KMS-11 (cell line): Measurements from ENCODE around the gene BTD.

Experiments
- H2AFZ ChIP-seq: fragments of 200-600 bp; sonication (generic); 2 replicates; pipeline ENCODE4 v1.6.1; 2016; ENCODE audit warnings: antibody characterized with exemption, mixed run types, low read depth
- H3K27ac ChIP-seq: fragments of 200-600 bp; sonication (generic); 2 replicates; pipeline ENCODE4 v1.6.1; 2016; ENCODE audit warnings: mild to moderate bottlenecking, mixed run types
- H3K27me3 ChIP-seq: fragments of 200-600 bp; sonication (generic); 2 replicates; pipeline ENCODE4 v1.6.1; 2017; ENCODE audit warnings: mild to moderate bottlenecking, low read depth, mixed run types, moderate library complexity; ENCODE audit not compliant: insufficient read depth
- H3K36me3 ChIP-seq: fragments of 200-600 bp; sonication (generic); 2 replicates; pipeline ENCODE4 v1.6.1; 2017; ENCODE audit warnings: mild to moderate bottlenecking, mixed run types; ENCODE audit not compliant: insufficient read depth
- H3K4me1 ChIP-seq: fragments of 200-600 bp; sonication (generic); 2 replicates; pipeline ENCODE4 v1.6.1; 2016; ENCODE audit warnings: mild to moderate bottlenecking, low read depth, mixed run types; ENCODE audit not compliant: poor library complexity, severe bottlenecking
- H3K4me2 ChIP-seq: fragments of 200-600 bp; sonication (generic); 2 replicates; pipeline ENCODE4 v1.7.0; 2016; ENCODE audit warnings: mild to moderate bottlenecking, mixed run types
- H3K4me3 ChIP-seq: fragments of 200-600 bp; sonication (generic); IDR thresholded peaks from 2 replicates; pipeline ENCODE4 v1.6.1; 2017; ENCODE audit warnings: low read depth, low read length, mixed read lengths; ENCODE audit not compliant: insufficient read depth
- H3K79me2 ChIP-seq: fragments of 200-600 bp; sonication (generic); 2 replicates; pipeline ENCODE4 v1.6.1; 2016; ENCODE audit warnings: low read depth, mixed run types; ENCODE audit not compliant: insufficient read depth
- H3K9ac ChIP-seq: fragments of 200-600 bp; sonication (generic); 2 replicates; pipeline ENCODE4 v1.6.1; 2016; ENCODE audit warnings: mild to moderate bottlenecking, mixed run types
- H4K20me1 ChIP-seq: fragments of 200-600 bp; sonication (generic); 2 replicates; pipeline ENCODE4 v1.6.1; 2016; ENCODE audit warnings: mild to moderate bottlenecking, mixed run types; ENCODE audit not compliant: insufficient read depth
- CTCF ChIP-seq: fragments of 200-600 bp; sonication (generic); conservative IDR thresholded peaks from 2 replicates; pipeline ENCODE4 v1.6.1; 2017; ENCODE audit warnings: low read depth, mild to moderate bottlenecking, antibody characterized with exemption, low read length, moderate library complexity, mixed read lengths

Gene BTD

GRCh38 chr3:15682561-15683185 lies 81.1 kb downstream of the BTD start:
- H3K4me1 ChIP-seq = peaks cover 8% of the 10 kb centered on the region
- H3K9ac ChIP-seq = no peak overlapping the region
- no peaks in the 10 kb centered on the region for H3K79me2 ChIP-seq
- H3K27me3 ChIP-seq = no peaks in the 10 kb centered on the region
- no peak for TF ChIP-seq CTCF
- no peak overlapping the region for H3K4me3 ChIP-seq
- H3K36me3 ChIP-seq = no peaks in the 10 kb centered on the region
- H4K20me1 ChIP-seq = no peaks in the 10 kb centered on the region
- no peak overlapping the region for H2AFZ ChIP-seq
- H3K27ac ChIP-seq = no peak overlapping the region
- H3K4me2 ChIP-seq = no peak overlapping the region

GRCh38 chr3:15683253-15683652 lies 81.7 kb downstream of the BTD start:
- no peaks in the 10 kb centered on the region for H4K20me1 ChIP-seq
- no peaks in the 10 kb centered on the region for H3K36me3 ChIP-seq
- H3K79me2 ChIP-seq = no peaks in the 10 kb centered on the region
- H3K4me2 ChIP-seq = no peak overlapping the region
- H3K4me1 ChIP-seq = peaks cover 8% of the 10 kb centered on the region
- no peak overlapping the region for H3K9ac ChIP-seq
- no peak overlapping the region for H2AFZ ChIP-seq
- TF ChIP-seq CTCF = no peak
- H3K27me3 ChIP-seq = no peaks in the 10 kb centered on the region
- no peak overlapping the region for H3K27ac ChIP-seq
- no peak overlapping the region for H3K4me3 ChIP-seq

- no peak for TF ChIP-seq CTCF
Measured at GRCh38 chr3:15685927-15686326, 84.4 kb downstream of the BTD start.

GRCh38 chr3:15690230-15690629 lies 88.7 kb downstream of the BTD start:
- H3K36me3 ChIP-seq = no peaks in the 10 kb centered on the region
- H2AFZ ChIP-seq = no peak overlapping the region
- no peaks in the 10 kb centered on the region for H3K79me2 ChIP-seq
- no peak for TF ChIP-seq CTCF
- H3K9ac ChIP-seq = no peak overlapping the region
- H3K4me1 ChIP-seq = no peaks in the 10 kb centered on the region
- no peaks in the 10 kb centered on the region for H4K20me1 ChIP-seq
- no peak overlapping the region for H3K4me3 ChIP-seq
- no peaks in the 10 kb centered on the region for H3K27me3 ChIP-seq
- no peak overlapping the region for H3K27ac ChIP-seq
- no peak overlapping the region for H3K4me2 ChIP-seq

More at GRCh38 chr3:15685927-15686326, 84.4 kb downstream of the BTD start:
- no peak overlapping the region for H3K9ac ChIP-seq
- H4K20me1 ChIP-seq = no peaks in the 10 kb centered on the region
- no peaks in the 10 kb centered on the region for H3K79me2 ChIP-seq
- H3K27me3 ChIP-seq = no peaks in the 10 kb centered on the region
- no peak overlapping the region for H3K4me2 ChIP-seq
- H3K4me1 ChIP-seq = peaks cover 8% of the 10 kb centered on the region
- H3K27ac ChIP-seq = no peak overlapping the region
- no peak overlapping the region for H3K4me3 ChIP-seq
- no peak overlapping the region for H2AFZ ChIP-seq
- H3K36me3 ChIP-seq = no peaks in the 10 kb centered on the region
